DOHH2 (cell line): Measurements from ENCODE around the gene IER3.

Experiments used
- EZH2phosphoT487 ChIP-seq: fragments of 200-600 bp; sonication (generic); IDR thresholded peaks from 2 replicates; pipeline ENCODE4 v1.6.1; 2017; ENCODE audit warnings: borderline replicate concordance, mild to moderate bottlenecking, antibody characterized with exemption, low read length, moderate library complexity, mixed read lengths
- TF ChIP-seq, protein P1 (sequence below): fragments of 200-600 bp; sonication (generic); IDR thresholded peaks from one replicate; pipeline ENCODE4 v1.5.1; 2014; ENCODE audit warnings: antibody characterized with exemption, mild to moderate bottlenecking, low read depth, low read length; ENCODE audit not compliant: poor library complexity, severe bottlenecking

DNA sequence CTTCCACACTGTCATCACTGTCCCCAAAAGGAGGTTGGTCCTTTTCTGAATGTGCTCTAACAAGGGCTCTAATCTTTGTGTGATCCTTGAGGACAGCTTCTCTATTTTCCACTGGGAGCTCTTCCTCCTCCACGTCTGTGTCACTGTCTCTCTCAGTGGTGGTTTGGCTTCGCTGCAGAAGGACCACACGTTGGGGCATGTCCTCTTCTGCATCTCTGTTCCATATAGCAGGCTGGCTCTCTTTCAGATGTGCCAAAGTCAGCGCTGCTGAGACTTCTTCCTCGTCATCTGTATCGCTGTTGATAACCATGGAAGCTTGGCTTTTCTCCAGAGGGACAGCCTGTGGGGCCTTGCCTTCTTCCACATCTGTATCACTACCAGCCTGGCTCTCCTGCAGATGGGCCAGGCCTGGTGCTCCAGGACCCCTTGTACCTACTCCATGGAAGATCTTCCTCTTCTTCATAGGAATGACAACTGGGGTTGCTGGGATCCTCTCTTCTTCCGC, 31.9 kb downstream of the IER3 start:
- TF ChIP-seq, protein P1, sequence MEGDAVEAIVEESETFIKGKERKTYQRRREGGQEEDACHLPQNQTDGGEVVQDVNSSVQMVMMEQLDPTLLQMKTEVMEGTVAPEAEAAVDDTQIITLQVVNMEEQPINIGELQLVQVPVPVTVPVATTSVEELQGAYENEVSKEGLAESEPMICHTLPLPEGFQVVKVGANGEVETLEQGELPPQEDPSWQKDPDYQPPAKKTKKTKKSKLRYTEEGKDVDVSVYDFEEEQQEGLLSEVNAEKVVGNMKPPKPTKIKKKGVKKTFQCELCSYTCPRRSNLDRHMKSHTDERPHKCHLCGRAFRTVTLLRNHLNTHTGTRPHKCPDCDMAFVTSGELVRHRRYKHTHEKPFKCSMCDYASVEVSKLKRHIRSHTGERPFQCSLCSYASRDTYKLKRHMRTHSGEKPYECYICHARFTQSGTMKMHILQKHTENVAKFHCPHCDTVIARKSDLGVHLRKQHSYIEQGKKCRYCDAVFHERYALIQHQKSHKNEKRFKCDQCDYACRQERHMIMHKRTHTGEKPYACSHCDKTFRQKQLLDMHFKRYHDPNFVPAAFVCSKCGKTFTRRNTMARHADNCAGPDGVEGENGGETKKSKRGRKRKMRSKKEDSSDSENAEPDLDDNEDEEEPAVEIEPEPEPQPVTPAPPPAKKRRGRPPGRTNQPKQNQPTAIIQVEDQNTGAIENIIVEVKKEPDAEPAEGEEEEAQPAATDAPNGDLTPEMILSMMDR, result no peak
- TF ChIP-seq EZH2phosphoT487, result no peak
